ENCODE data around the gene GNAZ. TPM values are rescaled to one million over a fixed set of nuclear protein-coding genes. Genes with fewer than 3 reads are reported as not detected.

GNAZ gene
- total and polyA plus RNA-seq, 2 of the 8 experiments (the other 6 are each of a cell fraction or from before 2014, with no cell fraction given): 6.6 to 9.6 TPM

- no peak for TF ChIP-seq CHD1 (IDR thresholded peaks at IDR 0.05; ENCODE audit: low read depth, low read length)
- TF ChIP-seq PHF8 (conservative IDR thresholded peaks at IDR 0.05; ENCODE audit: low read depth, low read length): no peak
Measured at GRCh38 chr22:23053051-23053707, 17.1 kb upstream of the GNAZ start (continued).
